Esophagus muscularis mucosa (tissue), 3 donors: ENCODE data around the gene ABCG2.

Experiments
- POLR2A ChIP-seq: fragments of 450-650 bp; IDR thresholded peaks from one replicate; pipeline ENCODE4 v1.6.1; 2017; ENCODE audit warnings: antibody characterized with exemption, moderate library complexity, mild to moderate bottlenecking, low read depth
- TF ChIP-seq, protein P1 (sequence below), 3 experiments: fragments of 200-600 bp in 2 of 3; fragments of 450-650 bp in 1 of 3; sonication (generic) in 2 of 3; IDR thresholded peaks; one replicate each; pipeline ENCODE4 v1.5.1; 2017 to 2019; ENCODE audit warnings: antibody characterized with exemption in 3 of 3, mild to moderate bottlenecking in 2 of 3, moderate library complexity in 1 of 3

DNA sequence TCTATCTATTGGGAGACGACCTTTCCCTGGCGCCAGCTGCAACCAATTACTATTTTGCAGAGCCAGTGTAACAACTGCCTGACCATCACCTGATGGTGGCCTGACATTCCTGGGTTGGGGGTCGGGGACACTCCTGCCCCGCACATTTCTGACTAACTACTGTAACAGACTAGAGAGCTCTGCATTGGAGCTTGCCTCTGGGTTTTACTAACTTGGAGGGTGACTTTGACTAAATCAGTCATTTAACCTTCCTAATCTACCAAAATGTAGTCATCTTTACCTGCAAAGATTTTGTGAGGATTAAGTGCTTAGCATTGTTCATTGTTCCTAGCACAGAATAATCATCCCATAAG lies 37.5 kb upstream of the ABCG2 start:
- no peak for TF ChIP-seq POLR2A
- TF ChIP-seq, protein P1, sequence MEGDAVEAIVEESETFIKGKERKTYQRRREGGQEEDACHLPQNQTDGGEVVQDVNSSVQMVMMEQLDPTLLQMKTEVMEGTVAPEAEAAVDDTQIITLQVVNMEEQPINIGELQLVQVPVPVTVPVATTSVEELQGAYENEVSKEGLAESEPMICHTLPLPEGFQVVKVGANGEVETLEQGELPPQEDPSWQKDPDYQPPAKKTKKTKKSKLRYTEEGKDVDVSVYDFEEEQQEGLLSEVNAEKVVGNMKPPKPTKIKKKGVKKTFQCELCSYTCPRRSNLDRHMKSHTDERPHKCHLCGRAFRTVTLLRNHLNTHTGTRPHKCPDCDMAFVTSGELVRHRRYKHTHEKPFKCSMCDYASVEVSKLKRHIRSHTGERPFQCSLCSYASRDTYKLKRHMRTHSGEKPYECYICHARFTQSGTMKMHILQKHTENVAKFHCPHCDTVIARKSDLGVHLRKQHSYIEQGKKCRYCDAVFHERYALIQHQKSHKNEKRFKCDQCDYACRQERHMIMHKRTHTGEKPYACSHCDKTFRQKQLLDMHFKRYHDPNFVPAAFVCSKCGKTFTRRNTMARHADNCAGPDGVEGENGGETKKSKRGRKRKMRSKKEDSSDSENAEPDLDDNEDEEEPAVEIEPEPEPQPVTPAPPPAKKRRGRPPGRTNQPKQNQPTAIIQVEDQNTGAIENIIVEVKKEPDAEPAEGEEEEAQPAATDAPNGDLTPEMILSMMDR (IDR thresholded peaks at IDR 0.05), result no peak
